ENCODE measurements around the gene USP25. TPM values are rescaled to one million over a fixed set of nuclear protein-coding genes. Genes with fewer than 3 reads are reported as not detected.
A peak's percentile ranks its signal among the peaks of the same experiment; 100 is the strongest.

USP25 gene
- total RNA-seq, 1 experiment from 2014 or later, result 26.1 TPM

- Histone ChIP-seq H3K9me3 (ENCODE audit: control insufficient read depth, insufficient read depth, low read depth, low read length) (no peaks in the 10 kb centered on the region), H3K27ac (ENCODE audit: low read length) (no peak overlapping the region), H3K4me1 (ENCODE audit: control insufficient read depth, insufficient read depth, low read length) (peaks cover 8% of the 10 kb centered on the region; the same call in 1 of the 2 replicates), H3K27me3 (ENCODE audit: control insufficient read depth, insufficient read depth, low read length) (no peaks in the 10 kb centered on the region), H3K4me3 (ENCODE audit: low read depth in 2 of 2, low read length in 2 of 2) (no peak overlapping the region), H3K36me3 (ENCODE audit: control insufficient read depth, insufficient read depth, low read length) (peaks cover 3% of the 10 kb centered on the region; the same call in 1 of the 2 replicates)
- ChIA-PET POLR2A (no interaction called here), CTCF (no interaction called here)
- BruUV-seq (replicated peaks), result no TSS peak
- TF ChIP-seq TCF7L2 (IDR thresholded peaks at IDR 0.05; ENCODE audit: low read depth, low read length), result no peak
- TF ChIP-seq CTCF (IDR thresholded peaks at IDR 0.05), result no peak
- no peak for TF ChIP-seq POLR2AphosphoS5 (IDR thresholded peaks at IDR 0.05; ENCODE audit: low read depth, low read length)
- TF ChIP-seq REST (IDR thresholded peaks at IDR 0.05; ENCODE audit: insufficient read depth in 1 of 2, low read depth in 2 of 2, low read length in 1 of 2), result no peak
- no peak for TF ChIP-seq SIN3A (IDR thresholded peaks at IDR 0.05; ENCODE audit: borderline replicate concordance, insufficient read depth, low read depth, low read length)
- ATAC-seq, result no peak
- in situ Hi-C loops (cut with HindIII; ENCODE audit: low pct_unique_long_range_greater_than_20kb, low sequenced_read_pairs), result no loop called here
- no peak for DNase-seq (ENCODE audit: low read depth, low spot score)
- intact Hi-C loops (cut with micrococcal nuclease; ENCODE audit: unreplicated experiment), result no loop called here
These were observed 1.7 kb upstream of the USP25 start for GRCh38 chr21:15728046-15728445.

- ATAC-seq (no peak), DNase-seq (ENCODE audit: low read depth, low spot score) (no peak)
- ChIA-PET CTCF (no interaction called here), POLR2A (no interaction called here)
- H3K36me3 ChIP-seq (ENCODE audit: control insufficient read depth, insufficient read depth, low read length), result peaks cover 3% of the 10 kb centered on the region; the same call in 1 of the 2 replicates
- H3K27me3 ChIP-seq (ENCODE audit: control insufficient read depth, insufficient read depth, low read length), result no peaks in the 10 kb centered on the region
- in situ Hi-C loops (cut with HindIII; ENCODE audit: low pct_unique_long_range_greater_than_20kb, low sequenced_read_pairs) (no loop called here), intact Hi-C loops (cut with micrococcal nuclease; ENCODE audit: unreplicated experiment) (no loop called here)
- peak overlapping the region; percentile 74 for H3K27ac ChIP-seq (ENCODE audit: low read length)
- H3K4me1 ChIP-seq (ENCODE audit: control insufficient read depth, insufficient read depth, low read length), result peaks cover 14% of the 10 kb centered on the region; the same call in 1 of the 2 replicates
- H3K4me3 ChIP-seq (ENCODE audit: low read depth in 2 of 2, low read length in 2 of 2), result peak overlapping the region; percentile 65 to 84
- no TSS peak for BruUV-seq (replicated peaks)
- H3K9me3 ChIP-seq (ENCODE audit: control insufficient read depth, insufficient read depth, low read depth, low read length), result no peaks in the 10 kb centered on the region
- no peak for TF ChIP-seq TCF7L2 (IDR thresholded peaks at IDR 0.05; ENCODE audit: low read depth, low read length)
- TF ChIP-seq CTCF (IDR thresholded peaks at IDR 0.05), result no peak
- TF ChIP-seq POLR2AphosphoS5 (IDR thresholded peaks at IDR 0.05; ENCODE audit: low read depth, low read length), result no peak
These were observed 472 bp upstream of the USP25 start for GRCh38 chr21:15729346-15729673.

All from Panc1 (cell line).